H9 (cell line): ENCODE measurements around the gene GOLGA8R. TPM values are rescaled to one million over a fixed set of nuclear protein-coding genes. Genes with fewer than 3 reads are reported as not detected.
"Not testable (repeated sequence)": the region's sequence is repeated elsewhere in the genome, so short reads cannot be mapped to it uniquely, and the experiment has no call there.

Experiments used
- DNase-seq: peaks from one replicate; pipeline ENCODE4 v3.0.0-alpha.2; 2017
- H2AFZ ChIP-seq: one replicate; pipeline ENCODE4 v1.6.1; 2013; ENCODE audit warnings: mild to moderate bottlenecking, low read length, control low read depth, moderate library complexity
- H2AK5ac ChIP-seq: 2 replicates; pipeline ENCODE4 v1.6.1; 2013; ENCODE audit warnings: low read length, control low read depth, mixed read lengths; ENCODE audit not compliant: insufficient read length
- H2BK120ac ChIP-seq: one replicate; pipeline ENCODE4 v1.6.1; 2013; ENCODE audit warnings: low read depth, mild to moderate bottlenecking, low read length, control low read depth, inconsistent platforms; ENCODE audit not compliant: poor library complexity, severe bottlenecking
- H2BK12ac ChIP-seq: 2 replicates; pipeline ENCODE4 v1.6.1; 2013; ENCODE audit warnings: low read length, control low read depth, mixed read lengths, low read depth; ENCODE audit not compliant: insufficient read length
- H2BK15ac ChIP-seq: 2 replicates; pipeline ENCODE4 v1.6.1; 2013; ENCODE audit warnings: low read depth, low read length, control low read depth
- H2BK20ac ChIP-seq: one replicate; pipeline ENCODE4 v1.6.1; 2013; ENCODE audit warnings: low read depth, mild to moderate bottlenecking, low read length, control low read depth, inconsistent platforms; ENCODE audit not compliant: poor library complexity, severe bottlenecking
- H2BK5ac ChIP-seq: 2 replicates; pipeline ENCODE4 v1.6.1; 2013; ENCODE audit warnings: low read length, control low read depth, mixed read lengths; ENCODE audit not compliant: insufficient read length
- H3K14ac ChIP-seq: 2 replicates; pipeline ENCODE4 v1.6.1; 2013; ENCODE audit warnings: low read length, control low read depth; ENCODE audit not compliant: insufficient read depth
- H3K18ac ChIP-seq: 2 replicates; pipeline ENCODE4 v1.6.1; 2013; ENCODE audit warnings: low read depth, mild to moderate bottlenecking, mixed read lengths, low read length, control low read depth; ENCODE audit not compliant: insufficient read length
- H3K23ac ChIP-seq: 2 replicates; pipeline ENCODE4 v1.6.1; 2013; ENCODE audit warnings: low read length, control low read depth, mixed read lengths, low read depth; ENCODE audit not compliant: insufficient read length
- H3K23me2 ChIP-seq: 2 replicates; pipeline ENCODE4 v1.6.1; 2013; ENCODE audit warnings: low read depth, mild to moderate bottlenecking, mixed read lengths, low read length, control low read depth; ENCODE audit not compliant: insufficient read length, poor library complexity, severe bottlenecking
- H3K27ac ChIP-seq: 2 replicates; pipeline ENCODE4 v1.5.1; 2013; ENCODE audit warnings: low read length, control low read depth, mixed read lengths, low read depth; ENCODE audit not compliant: insufficient read length
- H3K27me3 ChIP-seq: 2 replicates; pipeline ENCODE4 v1.6.1; 2013; ENCODE audit warnings: low read length, control low read depth, inconsistent platforms; ENCODE audit not compliant: insufficient read depth
- H3K4ac ChIP-seq: 2 replicates; pipeline ENCODE4 v1.6.1; 2013; ENCODE audit warnings: low read depth, mild to moderate bottlenecking, control low read depth, inconsistent platforms, low read length, moderate library complexity
- H3K4me1 ChIP-seq: 2 replicates; pipeline ENCODE4 v1.6.1; 2013; ENCODE audit warnings: low read length, control low read depth, inconsistent platforms; ENCODE audit not compliant: insufficient read depth
- H3K4me2 ChIP-seq: 2 replicates; pipeline ENCODE4 v1.6.1; 2013; ENCODE audit warnings: low read length, control low read depth, mixed read lengths; ENCODE audit not compliant: insufficient read length, insufficient read depth
- H3K56ac ChIP-seq: 2 replicates; pipeline ENCODE4 v1.6.1; 2013; ENCODE audit warnings: low read depth, mild to moderate bottlenecking, mixed read lengths, low read length, control low read depth; ENCODE audit not compliant: insufficient read length
- H3K79me1 ChIP-seq: 2 replicates; pipeline ENCODE4 v1.6.1; 2013; ENCODE audit warnings: low read depth, mild to moderate bottlenecking, moderate library complexity, low read length, control low read depth, inconsistent platforms; ENCODE audit not compliant: insufficient read depth, poor library complexity, severe bottlenecking
- H3K79me2 ChIP-seq: 2 replicates; pipeline ENCODE4 v1.6.1; 2013; ENCODE audit warnings: low read length, control low read depth, inconsistent platforms; ENCODE audit not compliant: insufficient read depth
- H3K9ac ChIP-seq: 2 replicates; pipeline ENCODE4 v1.6.1; 2013; ENCODE audit warnings: low read length, control low read depth, mixed read lengths; ENCODE audit not compliant: insufficient read length; ENCODE audit errors: extremely low read depth
- H3K9me3 ChIP-seq: one replicate; pipeline ENCODE4 v1.6.1; 2013; ENCODE audit warnings: low read depth, low read length, inconsistent platforms; ENCODE audit not compliant: control insufficient read depth
- H3T11ph ChIP-seq: one replicate; pipeline ENCODE4 v1.6.1; 2013; ENCODE audit warnings: mild to moderate bottlenecking, low read length, control low read depth, inconsistent platforms
- H4K20me1 ChIP-seq: one replicate; pipeline ENCODE4 v1.6.1; 2013; ENCODE audit not compliant: control insufficient read depth, insufficient read length, insufficient read depth
- H4K5ac ChIP-seq: 2 replicates; pipeline ENCODE4 v1.6.1; 2013; ENCODE audit warnings: low read depth, mild to moderate bottlenecking, mixed read lengths, low read length, control low read depth; ENCODE audit not compliant: insufficient read length
- H4K8ac ChIP-seq: replicated peaks from 2 replicates; pipeline ENCODE4 v1.6.1; 2013; ENCODE audit warnings: low read length, control low read depth, mixed read lengths, low read depth; ENCODE audit not compliant: insufficient read length
- H4K91ac ChIP-seq: 2 replicates; pipeline ENCODE4 v1.6.1; 2013; ENCODE audit warnings: low read depth, mild to moderate bottlenecking, moderate library complexity, mixed read lengths, low read length, control low read depth; ENCODE audit not compliant: insufficient read length
- H3K27ac Mint-ChIP-seq, 3 experiments: 2 replicates in 2 of 3; 3 replicates in 1 of 3; pipeline ENCODE4 v1.8.0; 2020 to 2021; ENCODE audit warnings: mixed read lengths in 3 of 3, mild to moderate bottlenecking in 1 of 3, moderate library complexity in 1 of 3
- H3K27me3 Mint-ChIP-seq: 2 replicates; pipeline ENCODE4 v1.8.0; 2021; ENCODE audit warnings: low read depth, mild to moderate bottlenecking, moderate library complexity, mixed read lengths
- H3K36me3 Mint-ChIP-seq, 3 experiments: 2 replicates in 2 of 3; 3 replicates in 1 of 3; pipeline ENCODE4 v1.8.0; 2020 to 2021; ENCODE audit warnings: low read depth in 3 of 3, mixed read lengths in 3 of 3; ENCODE audit not compliant: insufficient read depth in 1 of 3
- H3K4me1 Mint-ChIP-seq, 2 experiments: 2 replicates each; pipeline ENCODE4 v1.8.0; 2020; ENCODE audit warnings: mixed read lengths in 2 of 2
- H3K4me3 Mint-ChIP-seq, 2 experiments: 2 replicates in 1 of 2; 3 replicates in 1 of 2; pipeline ENCODE4 v1.8.0; 2020 to 2021; ENCODE audit warnings: mild to moderate bottlenecking in 2 of 2, mixed read lengths in 2 of 2, moderate library complexity in 1 of 2
- H3K9me3 Mint-ChIP-seq, 2 experiments: 2 replicates in 1 of 2; 3 replicates in 1 of 2; pipeline ENCODE4 v1.8.0; 2020; ENCODE audit warnings: mild to moderate bottlenecking in 2 of 2, mixed read lengths in 2 of 2, moderate library complexity in 1 of 2
- WGBS: extraction: QIAGEN DNeasy Blood & Tissue Kit; methylation state at CpG from one replicate; pipeline ENCODE4 v1.1.7; 2013; ENCODE audit warnings: missing lambda C conversion rate, low lambda C conversion rate, mixed read lengths; ENCODE audit not compliant: insufficient read length; ENCODE audit errors: extremely low coverage; 5-methylcytosine and 5-hydroxymethylcytosine counted together
- total RNA-seq: library from RNA; stranded (reverse); gene quantifications from 2 replicates; pipeline ENCODE4 v1.2.1, GENCODE V29; 2021

The GOLGA8R gene
- total RNA-seq, 1 experiment from 2014 or later, result 0.26 TPM

DNA sequence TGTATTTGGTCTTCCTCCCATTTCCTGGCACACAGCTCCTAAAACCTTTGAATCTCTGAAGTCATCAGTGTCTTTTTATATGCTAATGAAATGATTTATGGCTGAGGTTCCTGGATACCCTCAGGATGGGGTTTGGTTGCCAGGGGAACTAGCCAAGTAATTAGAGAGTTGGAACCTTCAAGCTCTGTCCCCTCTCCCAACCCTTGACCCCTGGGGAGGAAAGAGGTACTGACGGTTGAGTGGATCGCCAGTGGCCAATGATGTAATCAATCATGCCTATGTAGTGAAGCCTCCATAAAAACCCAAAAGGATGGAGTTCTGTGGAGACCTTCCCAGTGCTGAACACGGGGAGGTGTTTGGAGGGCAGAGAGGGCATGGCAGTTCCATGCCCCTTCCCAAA is 45.8 kb downstream of the GOLGA8R start:
- not testable (repeated sequence) for H3K23ac ChIP-seq, H2BK120ac ChIP-seq, H3K27me3 ChIP-seq, H3K36me3 Mint-ChIP-seq, H3K9me3 Mint-ChIP-seq, H4K91ac ChIP-seq, H3K23me2 ChIP-seq, H2BK5ac ChIP-seq, H3T11ph ChIP-seq, H2AK5ac ChIP-seq, H3K9ac ChIP-seq, H3K14ac ChIP-seq, H3K4me1 Mint-ChIP-seq, H3K79me2 ChIP-seq, H4K8ac ChIP-seq, H3K56ac ChIP-seq, H2BK12ac ChIP-seq, H3K4me2 ChIP-seq, H3K79me1 ChIP-seq, H3K27me3 Mint-ChIP-seq, H2BK15ac ChIP-seq, H3K18ac ChIP-seq, H3K27ac ChIP-seq, DNase-seq, H4K20me1 ChIP-seq, H3K4me1 ChIP-seq, H2BK20ac ChIP-seq, H3K4ac ChIP-seq, H3K27ac Mint-ChIP-seq, H3K9me3 ChIP-seq, H2AFZ ChIP-seq, H3K4me3 Mint-ChIP-seq, H4K5ac ChIP-seq
- WGBS, result no CpG with 5 or more reads among the region's 3 CpGs

DNA sequence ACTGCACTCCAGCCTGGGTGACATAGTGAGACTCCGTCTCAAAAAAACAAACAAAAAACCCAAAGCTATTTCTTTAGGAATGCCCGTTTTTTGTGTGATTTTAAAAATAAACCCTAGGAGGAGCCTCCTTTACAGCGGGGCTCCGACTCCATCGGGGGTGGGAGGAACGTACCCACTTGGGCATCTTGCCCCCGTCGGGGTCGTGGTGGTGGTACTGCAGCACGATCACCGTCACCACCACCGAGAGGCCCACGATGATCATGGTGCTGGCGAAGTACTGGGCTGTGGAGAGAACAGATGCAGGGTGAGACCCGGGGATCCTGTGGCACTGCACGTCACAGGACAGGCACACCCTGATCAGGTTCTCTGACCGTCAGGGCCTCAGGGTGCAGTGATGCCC is 46.8 kb downstream of the GOLGA8R start:
- not testable (repeated sequence) for H3K79me1 ChIP-seq, H3K4ac ChIP-seq, H2BK20ac ChIP-seq, H2BK5ac ChIP-seq, H3K9me3 Mint-ChIP-seq, H3K36me3 Mint-ChIP-seq, H3K9me3 ChIP-seq, H3T11ph ChIP-seq, H4K5ac ChIP-seq, H2BK15ac ChIP-seq, H2BK12ac ChIP-seq, H2AK5ac ChIP-seq, H3K79me2 ChIP-seq, H3K27ac Mint-ChIP-seq, H3K4me1 Mint-ChIP-seq, H3K27me3 Mint-ChIP-seq, H3K4me3 Mint-ChIP-seq, H3K56ac ChIP-seq, H2BK120ac ChIP-seq, H3K4me2 ChIP-seq, H3K23ac ChIP-seq, H2AFZ ChIP-seq, H4K91ac ChIP-seq, H4K20me1 ChIP-seq, H3K27ac ChIP-seq, H4K8ac ChIP-seq, H3K14ac ChIP-seq, H3K27me3 ChIP-seq, H3K4me1 ChIP-seq, H3K23me2 ChIP-seq, H3K9ac ChIP-seq, H3K18ac ChIP-seq
- DNase-seq, result peak; percentile 3
- WGBS, result no CpG with 5 or more reads among the region's 17 CpGs
